Measurements from ENCODE around the gene NOL9.

- no peak for TF ChIP-seq CTCF (conservative IDR thresholded peaks at IDR 0.05)
- TF ChIP-seq ZFX (IDR thresholded peaks at IDR 0.05): no peak
Measured at GRCh38 chr1:6491966-6492365, 62.3 kb downstream of the NOL9 start.
